Esophagus (tissue), 2 donors: ENCODE data around the gene DNM1. TPM values are rescaled to one million over a fixed set of nuclear protein-coding genes. Genes with fewer than 3 reads are reported as not detected.
"Not testable (repeated sequence)": the region's sequence is repeated elsewhere in the genome, so short reads cannot be mapped to it uniquely, and the experiment has no call there.

Experiments used
- H3K27ac ChIP-seq, 2 donors: one replicate each; pipeline ENCODE4 v1.5.1; 2013; ENCODE audit warnings: low read depth in 2 of 2, mild to moderate bottlenecking in 2 of 2, inconsistent platforms in 1 of 2, low read length in 1 of 2, moderate library complexity in 1 of 2
- H3K27me3 ChIP-seq, 2 donors: one replicate each; pipeline ENCODE4 v1.6.1; 2013; ENCODE audit warnings: low read length in 2 of 2, control low read depth in 1 of 2, mild to moderate bottlenecking in 1 of 2; ENCODE audit not compliant: insufficient read depth in 2 of 2, control insufficient read depth in 1 of 2
- H3K36me3 ChIP-seq, 2 donors: one replicate each; pipeline ENCODE4 v1.6.1; 2013; ENCODE audit warnings: low read length in 1 of 2; ENCODE audit not compliant: control insufficient read depth in 2 of 2, insufficient read depth in 2 of 2
- H3K4me1 ChIP-seq, 2 donors: one replicate each; pipeline ENCODE4 v1.6.1; 2013; ENCODE audit warnings: low read length in 1 of 2; ENCODE audit not compliant: control insufficient read depth in 2 of 2, insufficient read depth in 2 of 2
- H3K4me3 ChIP-seq, 2 donors: one replicate each; pipeline ENCODE4 v1.5.1; 2013; ENCODE audit warnings: low read length in 2 of 2, mild to moderate bottlenecking in 2 of 2, low read depth in 1 of 2, moderate library complexity in 1 of 2
- H3K9me3 ChIP-seq, 2 donors: one replicate each; pipeline ENCODE4 v1.6.1; 2013; ENCODE audit warnings: mild to moderate bottlenecking in 2 of 2, low read depth in 1 of 2, low read length in 1 of 2, moderate library complexity in 1 of 2; ENCODE audit not compliant: control insufficient read depth in 2 of 2, insufficient read depth in 1 of 2
- WGBS, 2 donors: extraction: QIAGEN DNeasy Blood & Tissue Kit; methylation state at CpG; one replicate each; pipeline ENCODE4 v1.1.7; 2013; 5-methylcytosine and 5-hydroxymethylcytosine counted together
- polyA plus RNA-seq, 2 donors: library from polyadenylated mRNA; stranded (reverse); fragments of 200-250 nt; gene quantifications; one replicate each; pipeline ENCODE4 v1.2.3, GENCODE V29; 2013
- donor health status: healthy with polysubstance abuse.
- donor health status: Bipolar disorder and iron deficiency.

Gene DNM1
- polyA plus RNA-seq, 2 donors, result 2.4 to 4.6 TPM

DNA sequence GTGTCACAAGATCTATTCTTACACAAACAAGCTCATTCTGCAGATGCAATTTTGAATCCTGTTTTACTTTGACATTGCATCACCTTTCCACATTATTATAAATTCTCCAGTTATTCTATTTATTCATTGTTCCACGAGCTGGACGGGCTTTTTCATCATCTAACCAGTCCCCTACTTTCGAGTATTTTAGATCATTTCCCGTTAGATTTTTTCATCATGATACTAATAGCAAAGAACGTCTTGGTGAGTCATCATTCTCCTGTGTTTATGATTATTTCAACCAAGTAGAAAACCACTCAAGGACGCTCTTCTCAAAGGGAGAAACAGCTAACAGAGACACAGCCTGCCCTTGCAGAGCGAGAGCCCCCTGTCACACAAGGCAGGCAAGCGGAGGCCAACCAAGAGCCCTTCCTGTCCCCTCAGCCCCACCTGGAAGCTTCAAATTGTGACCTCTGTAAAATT is 28.0 kb upstream of the DNM1 start:
- Histone ChIP-seq H3K9me3 (peaks cover 4 to 5% of the 10 kb centered on the region in 2 donors), H3K27me3 (no peaks in the 10 kb centered on the region), H3K4me3 (no peak overlapping the region), H3K4me1 (no peaks in the 10 kb centered on the region), H3K27ac (no peak overlapping the region), H3K36me3 (peaks cover 28 to 44% of the 10 kb centered on the region in 2 donors)
- WGBS, 2 donors, result 83 to 84% methylated on average over 8 of the region's 8 CpGs

GRCh38 chr9:128175726-128176125 is 27.5 kb upstream of the DNM1 start:
- Histone ChIP-seq H3K27me3 (no peaks in the 10 kb centered on the region), H3K4me1 (no peaks in the 10 kb centered on the region), H3K36me3 (peaks cover 28 to 50% of the 10 kb centered on the region in 2 donors), H3K9me3 (peaks cover 4 to 5% of the 10 kb centered on the region in 2 donors), H3K27ac (no peak overlapping the region), H3K4me3 (no peak overlapping the region)
- WGBS, 2 donors, result 96 to 97% methylated on average over 2 of the region's 2 CpGs

- no peaks in the 10 kb centered on the region for H3K27me3 ChIP-seq
- H3K27ac ChIP-seq, result no peak overlapping the region
- peaks cover 26 to 56% of the 10 kb centered on the region in 2 donors for H3K36me3 ChIP-seq
- peaks cover 4 to 5% of the 10 kb centered on the region in 2 donors for H3K9me3 ChIP-seq
- no peaks in the 10 kb centered on the region for H3K4me1 ChIP-seq
- H3K4me3 ChIP-seq, result no peak overlapping the region
- 97 to 98% methylated on average over 11 of the region's 11 CpGs for WGBS, 2 donors
These were observed 24.3 kb upstream of the DNM1 start for GRCh38 chr9:128178806-128179431.

DNA sequence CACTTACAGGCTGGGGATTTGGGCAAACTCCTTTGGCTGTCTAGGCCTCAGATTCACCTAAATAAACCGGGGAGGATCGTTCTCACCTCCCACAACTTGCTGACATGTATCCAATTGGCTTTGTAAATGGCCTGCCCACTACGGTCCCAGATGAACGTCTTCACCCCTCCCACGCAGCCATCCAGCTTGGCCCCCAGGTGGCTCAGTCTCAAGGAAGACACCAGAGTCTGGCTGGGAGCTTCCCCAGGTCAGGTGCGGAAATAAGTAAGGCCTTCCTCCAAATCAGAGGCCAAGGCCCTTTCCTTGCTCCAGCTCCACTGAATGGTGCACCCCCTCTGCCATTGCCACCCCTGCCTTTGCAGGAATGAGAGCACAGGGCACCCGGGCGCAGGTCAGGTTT is 23.2 kb upstream of the DNM1 start:
- H3K4me3 ChIP-seq, result no peak overlapping the region
- no peaks in the 10 kb centered on the region for H3K4me1 ChIP-seq
- peaks cover 4 to 5% of the 10 kb centered on the region in 2 donors for H3K9me3 ChIP-seq
- 94 to 97% methylated on average over 8 of the region's 8 CpGs for WGBS, 2 donors
- H3K27me3 ChIP-seq, result no peaks in the 10 kb centered on the region
- peaks cover 23 to 52% of the 10 kb centered on the region in 2 donors for H3K36me3 ChIP-seq
- no peak overlapping the region for H3K27ac ChIP-seq

- WGBS, 2 donors, result 98 to 100% methylated on average over 6 to 8 of the region's 8 CpGs
- no peaks in the 10 kb centered on the region for H3K27me3 ChIP-seq
- H3K4me1 ChIP-seq, result no peaks in the 10 kb centered on the region
- H3K27ac ChIP-seq, result no peak overlapping the region
- H3K36me3 ChIP-seq, result peaks cover 25 to 54% of the 10 kb centered on the region in 2 donors
- H3K4me3 ChIP-seq, result no peak overlapping the region
- peaks cover 4 to 5% of the 10 kb centered on the region in 2 donors for H3K9me3 ChIP-seq
These were observed 22.7 kb upstream of the DNM1 start for GRCh38 chr9:128180447-128180846.

DNA sequence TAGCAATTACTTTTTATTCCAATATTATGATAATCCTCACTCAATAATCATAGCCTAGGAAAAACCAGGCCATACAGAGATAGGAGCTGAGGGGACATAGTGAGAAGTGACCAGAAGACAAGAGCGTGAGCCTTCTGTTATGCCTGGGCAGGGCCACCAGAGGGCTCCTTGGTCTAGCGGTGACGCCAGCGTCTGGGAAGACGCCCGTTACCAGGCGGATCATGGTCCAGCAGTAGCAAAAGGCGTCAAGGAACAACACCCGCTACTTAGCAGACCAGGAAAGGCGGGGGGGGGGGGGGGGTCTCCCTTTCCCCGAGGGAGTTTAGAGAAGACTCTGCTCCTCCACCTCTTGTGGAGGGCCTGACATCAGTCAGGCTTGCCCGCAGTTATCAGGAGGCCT is 21.7 kb upstream of the DNM1 start:
- H3K36me3 ChIP-seq, result peaks cover 21 to 55% of the 10 kb centered on the region in 2 donors
- WGBS, 2 donors, result 51 to 61% methylated on average over 8 to 12 of the region's 12 CpGs
- H3K27ac ChIP-seq, H3K4me1 ChIP-seq, H3K9me3 ChIP-seq, H3K27me3 ChIP-seq, H3K4me3 ChIP-seq: not testable (repeated sequence)

GRCh38 chr9:128182893-128183588 is 20.1 kb upstream of the DNM1 start:
- Histone ChIP-seq H3K36me3 (peaks cover 19 to 50% of the 10 kb centered on the region in 2 donors), H3K4me3 (no peak overlapping the region), H3K9me3 (peaks cover 4 to 5% of the 10 kb centered on the region in 2 donors), H3K27me3 (no peaks in the 10 kb centered on the region), H3K4me1 (no peaks in the 10 kb centered on the region), H3K27ac (peak overlapping the region; percentile 48 to 83)
- WGBS, 2 donors, result 68 to 78% methylated on average over 12 of the region's 12 CpGs

DNA sequence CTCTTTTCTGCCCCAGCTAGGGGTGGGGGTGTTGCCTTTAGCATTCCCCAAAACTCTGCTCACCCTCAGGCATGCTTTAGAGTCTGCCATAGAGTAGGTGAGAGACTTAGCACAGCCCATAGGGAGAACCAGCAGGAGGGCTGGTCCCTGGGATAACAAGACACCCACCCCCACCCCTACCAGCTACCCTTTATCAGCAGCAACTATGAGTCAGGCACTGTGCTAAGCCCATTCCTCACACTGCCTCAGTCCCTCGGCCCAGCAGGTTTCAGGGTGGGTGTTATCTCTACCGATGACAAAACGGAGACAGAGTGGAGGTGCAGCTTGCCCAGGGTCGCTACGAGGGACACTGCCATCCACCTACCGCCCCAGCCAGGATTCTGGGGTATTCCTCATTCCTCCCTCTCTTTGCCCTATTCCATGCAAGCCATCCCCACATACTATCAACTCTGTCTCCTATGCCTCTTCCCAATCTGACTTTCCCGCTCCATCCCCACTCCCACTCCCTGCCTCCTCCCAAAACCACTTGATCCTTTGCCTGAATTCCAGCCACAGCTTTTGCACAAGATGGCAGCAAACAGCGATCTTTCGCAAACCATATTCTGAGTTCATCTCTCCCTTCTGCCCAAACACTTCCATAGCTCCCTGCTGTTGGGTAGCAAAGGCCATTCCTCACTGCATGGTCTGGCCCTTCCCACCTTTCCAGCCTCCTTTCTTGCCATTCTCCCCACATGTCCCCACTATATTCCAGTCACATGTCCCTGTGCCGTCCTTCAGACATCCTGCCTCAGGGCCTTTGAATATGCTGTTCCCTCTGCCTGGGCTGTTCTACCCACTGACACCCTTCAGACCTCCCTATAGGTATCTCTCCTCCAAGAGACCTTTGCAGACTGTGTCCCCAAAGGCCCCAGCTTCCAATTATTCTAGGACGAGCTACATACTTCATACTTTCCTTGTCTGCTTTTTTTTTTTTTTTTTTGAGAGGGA is 16.9 kb upstream of the DNM1 start:
- peaks cover 7 to 26% of the 10 kb centered on the region in 2 donors for H3K36me3 ChIP-seq

DNA sequence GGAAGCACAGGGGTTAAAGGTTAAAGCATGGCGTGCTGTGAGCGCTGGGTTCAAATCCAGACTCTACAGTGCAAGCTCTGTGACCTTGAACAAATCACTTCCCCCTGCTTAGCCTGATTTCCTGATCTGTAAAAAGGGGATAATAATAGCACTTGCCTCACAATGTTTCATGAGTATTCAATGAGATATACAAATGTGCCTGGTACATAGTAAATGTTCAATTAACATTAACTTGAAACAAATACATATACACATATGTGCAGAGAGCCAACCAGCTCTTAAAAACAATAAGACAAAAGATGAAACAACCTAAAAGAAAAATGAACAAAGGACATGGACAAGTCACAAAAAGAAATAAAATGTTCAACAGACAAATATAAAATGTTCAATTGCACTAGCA is 15.8 kb upstream of the DNM1 start:
- no peak overlapping the region for H3K4me3 ChIP-seq
- peaks cover 7 to 10% of the 10 kb centered on the region in 2 donors for H3K4me1 ChIP-seq
- H3K36me3 ChIP-seq, result peaks cover 7 to 26% of the 10 kb centered on the region in 2 donors
- no peaks in the 10 kb centered on the region for H3K9me3 ChIP-seq
- WGBS, 2 donors, result 94 to 99% methylated on average over 2 of the region's 2 CpGs
- H3K27me3 ChIP-seq, result no peaks in the 10 kb centered on the region
- H3K27ac ChIP-seq, result no peak overlapping the region

More for the DNA sequence above, 16.9 kb upstream of the DNM1 start:
- no peaks in the 10 kb centered on the region for H3K9me3 ChIP-seq
- H3K4me1 ChIP-seq, result peaks cover 7 to 10% of the 10 kb centered on the region in 2 donors
- H3K27ac ChIP-seq, result no peak overlapping the region
- no peaks in the 10 kb centered on the region for H3K27me3 ChIP-seq
- 94% methylated on average over 10 to 11 of the region's 11 CpGs for WGBS, 2 donors
- no peak overlapping the region for H3K4me3 ChIP-seq
